Erythroblast (primary cell): ENCODE results near the gene OR2W3.
A peak's percentile ranks its signal among the peaks of the same experiment; 100 is the strongest.

Source experiments
- DNase-seq, 2 experiments: peaks; one replicate each; lab custom pipeline; 2025; lab: John Stamatoyannopoulos, UW
- GATA1 ChIP-seq: IDR thresholded peaks from 2 replicates; pipeline ENCODE4 v1.6.1; 2011; ENCODE audit warnings: low read depth, mild to moderate bottlenecking, control low read depth, low read length, moderate library complexity
- POLR2A ChIP-seq: IDR thresholded peaks from 2 replicates; pipeline ENCODE4 v1.6.1; 2011; ENCODE audit warnings: mild to moderate bottlenecking, low read length

The OR2W3 gene

GRCh38 chr1:247895163-247895637 is at the start of gene OR2W3:
Gene OR2W3 (plus strand): TSS chr1:247895587. CDS start chr1:247895587, 0 bp downstream.
- TF ChIP-seq POLR2A: no peak
- TF ChIP-seq GATA1: no peak
- DNase-seq: no peak

DNA sequence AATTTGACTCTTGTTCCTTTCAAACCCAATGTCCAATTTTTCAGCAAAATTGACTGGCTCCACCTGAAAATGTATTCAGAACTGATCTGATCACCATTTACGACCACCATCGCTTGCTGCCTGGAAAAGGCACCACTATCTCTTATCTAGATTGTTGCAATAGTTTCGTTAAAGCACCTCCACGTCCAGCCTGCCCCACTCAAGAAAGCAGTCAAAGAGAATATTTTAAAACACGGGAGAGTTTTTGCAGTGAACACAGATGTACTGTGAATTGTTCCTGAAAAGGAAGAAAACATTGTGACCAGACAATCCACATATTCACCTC is 49.7 kb upstream of the OR2W3 start:
- TF ChIP-seq GATA1 (no peak), POLR2A (no peak)
- no peak for DNase-seq

DNA sequence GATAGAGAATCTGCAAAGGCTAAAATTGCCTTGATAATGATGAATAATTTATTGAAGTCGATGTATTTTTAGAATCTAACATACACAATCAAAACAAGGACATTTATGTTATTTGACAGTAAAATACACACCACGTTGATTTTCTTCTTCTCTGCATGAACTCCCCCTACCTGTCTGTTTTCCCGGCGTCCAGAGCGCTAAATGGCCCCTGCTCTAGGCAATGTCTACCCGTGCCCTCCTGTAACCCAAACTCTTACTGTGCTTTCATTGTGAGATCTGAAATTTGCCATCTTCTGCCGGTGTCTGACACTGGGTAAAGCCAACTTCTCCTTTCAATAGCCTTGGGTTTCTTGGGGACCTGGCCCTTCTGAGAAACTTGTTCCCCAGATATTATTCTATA is 47.0 kb upstream of the OR2W3 start:
- DNase-seq: no peak
- TF ChIP-seq GATA1: no peak
- TF ChIP-seq POLR2A: no peak

DNA sequence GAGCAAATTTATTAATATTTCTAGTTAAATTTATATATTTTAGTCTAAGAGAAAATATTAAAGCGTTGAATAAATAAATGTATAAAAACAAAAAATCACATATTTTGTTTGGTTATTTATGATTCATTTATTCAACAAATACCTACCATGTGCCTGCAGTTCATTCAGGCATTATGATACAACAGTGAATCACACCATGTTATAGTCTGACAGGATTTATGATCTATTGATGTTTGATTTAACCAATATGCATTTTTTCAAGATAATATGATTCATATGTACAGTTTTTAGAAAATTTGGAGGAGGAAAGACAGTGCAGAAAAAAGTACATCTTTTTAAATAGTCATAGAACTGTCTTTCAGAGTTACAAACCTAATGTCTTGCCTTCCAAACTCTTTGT is 45.8 kb upstream of the OR2W3 start:
- TF ChIP-seq POLR2A (no peak), GATA1 (no peak)
- DNase-seq: no peak

DNA sequence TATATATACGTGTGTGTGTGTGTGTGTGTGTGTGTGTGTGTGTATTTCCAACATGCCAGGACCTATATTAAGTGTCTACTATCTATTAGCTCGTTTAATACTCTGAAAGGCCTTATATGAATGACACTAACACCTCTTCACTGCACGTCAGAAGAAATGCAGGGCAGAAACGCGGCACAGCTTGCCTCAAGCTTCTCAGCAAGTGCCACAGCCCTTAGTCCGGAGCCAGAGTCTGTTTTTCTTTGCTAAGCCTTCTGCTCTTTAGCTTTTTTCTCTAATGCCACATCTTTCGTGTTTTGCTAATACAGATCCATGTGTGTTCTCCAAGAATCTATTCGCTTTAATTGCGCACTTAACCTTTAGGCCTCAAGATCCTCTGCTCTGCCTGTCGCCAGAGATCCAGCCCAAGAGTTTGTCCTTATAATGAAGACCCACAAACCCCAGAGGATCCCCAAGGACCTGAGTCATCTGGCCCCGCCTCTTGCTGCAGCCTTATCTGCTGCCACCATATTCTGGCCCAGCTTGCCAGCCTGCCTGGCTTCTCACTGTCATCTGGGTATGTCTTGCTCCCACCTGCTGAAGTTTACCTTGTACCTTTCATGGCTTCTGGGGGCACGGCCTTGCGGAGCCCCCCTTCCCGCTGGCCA is 40.4 kb upstream of the OR2W3 start:
- peak; percentile 94 to 97 for DNase-seq
- TF ChIP-seq GATA1: peak; percentile 76
- TF ChIP-seq POLR2A: peak; percentile 81

GRCh38 chr1:247855911-247856310 is 39.5 kb upstream of the OR2W3 start:
- peak; percentile 46 to 63 for DNase-seq
- TF ChIP-seq GATA1 (no peak), POLR2A (no peak)

DNA sequence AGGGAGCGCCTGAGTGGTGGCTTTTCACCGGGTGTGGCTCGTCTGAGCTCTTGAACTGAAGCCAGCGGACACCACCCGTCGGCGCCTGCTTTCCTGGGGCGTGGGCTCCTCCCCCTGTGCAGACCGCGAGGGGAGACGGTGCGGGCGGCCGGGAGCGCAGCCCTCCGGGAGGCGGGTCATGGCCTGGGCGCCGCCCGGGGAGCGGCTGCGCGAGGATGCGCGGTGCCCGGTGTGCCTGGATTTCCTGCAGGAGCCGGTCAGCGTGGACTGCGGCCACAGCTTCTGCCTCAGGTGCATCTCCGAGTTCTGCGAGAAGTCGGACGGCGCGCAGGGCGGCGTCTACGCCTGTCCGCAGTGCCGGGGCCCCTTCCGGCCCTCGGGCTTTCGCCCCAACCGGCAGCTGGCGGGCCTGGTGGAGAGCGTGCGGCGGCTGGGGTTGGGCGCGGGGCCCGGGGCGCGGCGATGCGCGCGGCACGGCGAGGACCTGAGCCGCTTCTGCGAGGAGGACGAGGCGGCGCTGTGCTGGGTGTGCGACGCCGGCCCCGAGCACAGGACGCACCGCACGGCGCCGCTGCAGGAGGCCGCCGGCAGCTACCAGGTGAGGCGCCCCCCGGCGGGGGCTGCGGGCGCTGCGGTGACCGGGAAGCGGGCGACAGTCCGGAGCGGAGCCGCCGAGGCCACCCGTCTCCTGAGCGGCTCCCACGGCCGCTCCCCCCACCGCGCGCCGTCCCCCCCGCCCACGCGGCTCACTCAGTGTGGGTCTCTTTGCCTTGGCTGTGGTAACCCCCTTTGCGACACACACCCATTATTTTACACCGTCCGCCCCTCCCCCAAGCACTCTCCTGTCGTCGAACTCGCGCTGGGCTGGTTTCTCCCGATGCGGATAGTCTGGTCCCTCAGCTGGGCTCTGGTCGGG is 38.1 kb upstream of the OR2W3 start, which contains the start of gene TRIM58:
TSS of gene TRIM58 (plus strand) at position 119 of the 916 bp plus-strand sequence. CDS start at position 179, 60 bp downstream.
- DNase-seq: peak; percentile 96
- TF ChIP-seq GATA1 (no peak), POLR2A (peak; percentile 92)

DNA sequence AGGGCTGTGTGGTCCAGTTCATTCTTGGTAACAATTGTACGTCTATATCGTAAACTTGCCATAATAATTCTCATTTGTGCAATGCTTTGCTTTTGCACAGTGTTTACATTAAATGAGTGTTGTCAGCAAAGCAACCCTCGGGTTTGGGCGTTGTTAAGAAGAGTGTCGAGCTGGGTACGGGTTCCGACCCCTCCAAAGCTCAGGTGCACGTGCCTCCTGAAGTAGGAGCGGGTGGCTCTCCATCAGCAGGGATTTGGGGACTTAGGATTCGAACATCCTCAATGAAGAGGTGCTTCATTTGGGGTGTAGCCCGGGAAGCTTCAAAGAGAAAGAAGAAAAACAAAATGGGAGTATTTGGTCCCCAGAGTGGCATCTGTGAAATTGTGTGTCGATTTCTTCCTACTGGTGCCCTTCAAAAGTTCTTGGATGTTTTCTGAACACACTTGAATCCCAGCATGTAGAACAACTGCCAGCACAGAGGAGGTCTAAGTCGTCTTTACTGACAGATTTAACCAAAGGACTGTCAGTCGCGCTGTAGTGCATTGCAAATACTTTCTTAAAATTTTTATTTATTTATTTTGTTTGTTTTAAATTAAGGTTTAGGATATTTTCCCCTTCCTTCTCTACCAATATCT is 37.3 kb upstream of the OR2W3 start:
- TF ChIP-seq GATA1: no peak
- no peak for TF ChIP-seq POLR2A
- DNase-seq: peak in 1 of 2 experiments; percentile 68

- no peak for DNase-seq
- TF ChIP-seq POLR2A (no peak), GATA1 (no peak)
Observed at GRCh38 chr1:247862756-247863155, 32.6 kb upstream of the OR2W3 start.

- DNase-seq: no peak
- TF ChIP-seq GATA1 (no peak), POLR2A (no peak)
Observed at GRCh38 chr1:247864644-247865043, 30.7 kb upstream of the OR2W3 start.

DNA sequence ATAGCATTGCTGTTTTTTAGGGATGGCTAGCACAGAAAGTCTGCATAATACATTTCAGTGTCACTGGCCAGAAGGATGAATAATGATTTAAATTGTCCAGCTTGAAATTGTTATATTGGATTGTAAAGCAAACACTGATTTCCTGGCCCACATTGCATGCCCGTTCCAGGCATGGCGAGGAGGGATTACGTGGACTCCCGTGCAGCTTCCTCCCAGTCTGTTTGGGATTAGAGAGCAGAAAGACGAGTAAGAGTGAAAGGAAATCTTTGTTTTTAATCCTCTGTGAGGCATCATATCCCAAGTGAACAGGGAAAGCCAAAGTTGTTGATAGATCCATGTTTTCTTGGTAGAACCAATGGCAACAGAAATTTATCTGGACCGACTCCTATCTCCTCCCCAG is 30.0 kb upstream of the OR2W3 start:
- no peak for TF ChIP-seq POLR2A
- TF ChIP-seq GATA1: no peak
- DNase-seq: no peak

- TF ChIP-seq GATA1 (no peak), POLR2A (no peak)
- DNase-seq: no peak
Observed at GRCh38 chr1:247883346-247883745, 12.0 kb upstream of the OR2W3 start.

- peak; percentile 11 to 40 for DNase-seq
- TF ChIP-seq GATA1 (no peak), POLR2A (no peak)
Observed at GRCh38 chr1:247884797-247885413, 10.5 kb upstream of the OR2W3 start.
